Loucy (cell line): ENCODE measurements around the gene PHF12.

Experiments
- H2AFZ ChIP-seq: fragments of 200-600 bp; sonication (generic); 2 replicates; pipeline ENCODE4 v1.6.0; 2016; ENCODE audit warnings: antibody characterized with exemption, mild to moderate bottlenecking, low read length, moderate library complexity
- H3F3A ChIP-seq: fragments of 200-600 bp; 2 replicates; pipeline ENCODE4 v1.6.0; 2016; ENCODE audit warnings: antibody characterized with exemption, low read depth, mild to moderate bottlenecking
- H3K27me3 ChIP-seq: fragments of 200-600 bp; sonication (generic); 2 replicates; pipeline ENCODE4 v1.6.1; 2014; ENCODE audit warnings: low read length, mild to moderate bottlenecking; ENCODE audit not compliant: insufficient read depth, poor library complexity, severe bottlenecking
- H3K36me3 ChIP-seq: fragments of 200-600 bp; sonication (generic); 2 replicates; pipeline ENCODE4 v1.6.1; 2016; ENCODE audit warnings: low read length; ENCODE audit not compliant: insufficient read depth
- H3K4me1 ChIP-seq: fragments of 200-600 bp; sonication (generic); 2 replicates; pipeline ENCODE4 v1.5.1; 2014; ENCODE audit warnings: low read length, mild to moderate bottlenecking; ENCODE audit not compliant: insufficient read depth, poor library complexity, severe bottlenecking
- H3K4me2 ChIP-seq: fragments of 200-600 bp; sonication (generic); 2 replicates; pipeline ENCODE4 v1.6.0; 2014; ENCODE audit warnings: antibody characterized with exemption, low read length, low read depth, mild to moderate bottlenecking; ENCODE audit not compliant: poor library complexity, severe bottlenecking
- H3K4me3 ChIP-seq: fragments of 200-600 bp; sonication (generic); 2 replicates; pipeline ENCODE4 v1.5.1; 2014; ENCODE audit warnings: low read length, mild to moderate bottlenecking, mixed read lengths; ENCODE audit not compliant: poor library complexity, severe bottlenecking
- H3K79me2 ChIP-seq: fragments of 200-600 bp; sonication (generic); 2 replicates; pipeline ENCODE4 v1.6.1; 2014; ENCODE audit warnings: low read length; ENCODE audit not compliant: insufficient read depth
- H3K9ac ChIP-seq: fragments of 200-600 bp; sonication (generic); 2 replicates; pipeline ENCODE4 v1.6.0; 2014; ENCODE audit warnings: mild to moderate bottlenecking, low read depth, low read length, moderate library complexity; ENCODE audit not compliant: poor library complexity, severe bottlenecking
- H3K9me2 ChIP-seq: fragments of 200-600 bp; sonication (generic); replicated peaks from 2 replicates; pipeline ENCODE4 v1.6.1; 2016; ENCODE audit warnings: low read depth, low read length, mixed read lengths
- H3K9me3 ChIP-seq: fragments of 200-600 bp; sonication (generic); 2 replicates; pipeline ENCODE4 v1.6.1; 2014; ENCODE audit warnings: mild to moderate bottlenecking, antibody characterized with exemption, low read length, low read depth; ENCODE audit not compliant: insufficient read depth
- H4K20me1 ChIP-seq: fragments of 200-600 bp; sonication (generic); 2 replicates; pipeline ENCODE4 v1.6.0; 2014; ENCODE audit warnings: antibody characterized with exemption, low read length, mild to moderate bottlenecking; ENCODE audit not compliant: insufficient read depth, poor library complexity, severe bottlenecking
- CTCF ChIP-seq: fragments of 200-600 bp; sonication (generic); conservative IDR thresholded peaks from 2 replicates; pipeline ENCODE4 v1.5.1; 2014; ENCODE audit warnings: mild to moderate bottlenecking, antibody characterized with exemption, low read length
- EZH2phosphoT487 ChIP-seq: fragments of 200-600 bp; IDR thresholded peaks from 2 replicates; pipeline ENCODE4 v1.6.1; 2018; ENCODE audit warnings: antibody characterized with exemption, mild to moderate bottlenecking, moderate library complexity, borderline replicate concordance

PHF12 gene

GRCh38 chr17:28972437-28972836 lies 21.1 kb upstream of the PHF12 start:
- Histone ChIP-seq H3K4me3 (no peak overlapping the region), H3K79me2 (no peaks in the 10 kb centered on the region), H3K27me3 (no peaks in the 10 kb centered on the region), H3K9ac (no peak overlapping the region), H3K4me1 (peaks cover 5% of the 10 kb centered on the region), H3K4me2 (no peak overlapping the region), H3K36me3 (no peaks in the 10 kb centered on the region), H3K9me2 (no peaks in the 10 kb centered on the region), H2AFZ (no peak overlapping the region), H3K9me3 (no peaks in the 10 kb centered on the region), H4K20me1 (no peaks in the 10 kb centered on the region), H3F3A (no peaks in the 10 kb centered on the region)
- TF ChIP-seq CTCF = no peak
- no peak for TF ChIP-seq EZH2phosphoT487

- Histone ChIP-seq H3K9me3 (no peaks in the 10 kb centered on the region), H4K20me1 (no peaks in the 10 kb centered on the region), H3K27me3 (no peaks in the 10 kb centered on the region), H3K9me2 (no peaks in the 10 kb centered on the region), H3F3A (no peaks in the 10 kb centered on the region), H3K79me2 (no peaks in the 10 kb centered on the region), H3K4me3 (no peak overlapping the region), H3K4me1 (no peaks in the 10 kb centered on the region), H3K4me2 (no peak overlapping the region), H2AFZ (no peak overlapping the region), H3K36me3 (no peaks in the 10 kb centered on the region), H3K9ac (no peak overlapping the region)
- TF ChIP-seq EZH2phosphoT487 (no peak), CTCF (no peak)
These were observed 19.6 kb upstream of the PHF12 start for GRCh38 chr17:28970879-28971278.

GRCh38 chr17:28969706-28970393 lies 18.5 kb upstream of the PHF12 start:
- H4K20me1 ChIP-seq = no peaks in the 10 kb centered on the region
- no peaks in the 10 kb centered on the region for H3K36me3 ChIP-seq
- H3K4me2 ChIP-seq = no peak overlapping the region
- H2AFZ ChIP-seq = no peak overlapping the region
- no peaks in the 10 kb centered on the region for H3K9me2 ChIP-seq
- H3K4me3 ChIP-seq = no peak overlapping the region
- no peaks in the 10 kb centered on the region for H3K27me3 ChIP-seq
- no peaks in the 10 kb centered on the region for H3K4me1 ChIP-seq
- no peaks in the 10 kb centered on the region for H3K9me3 ChIP-seq
- H3K9ac ChIP-seq = no peak overlapping the region
- TF ChIP-seq CTCF (no peak), EZH2phosphoT487 (no peak)
- H3F3A ChIP-seq = no peaks in the 10 kb centered on the region
- no peaks in the 10 kb centered on the region for H3K79me2 ChIP-seq
